HepG2 (cell line): ENCODE data around the gene PDGFB. TPM values are rescaled to one million over a fixed set of nuclear protein-coding genes. Genes with fewer than 3 reads are reported as not detected.

Experiments used
- ATAC-seq: fragments of 200-7000 bp; cut with Tn5 transposase; 3 replicates; pipeline ENCODE4 v1.9.1; 2020; ENCODE audit warnings: mild to moderate bottlenecking, moderate library complexity
- BruUV-seq: library from RNA; stranded (reverse); fragments of 400-500 nt; replicated peaks from 2 replicates; lab custom pipeline; 2021; lab: Mats Ljungman, UMichigan
- CTCF ChIA-PET: fragments of 300-600 bp; formaldehyde crosslinking; extraction: SDS; loops from one replicate; lab custom pipeline; 2021; ENCODE audit warnings: low total read pairs, inconsistent platforms, low intra/inter-chr PET ratio; lab: Yijun Ruan, JAX
- POLR2A ChIA-PET: fragments of 350-600 bp; sonication (Branson Sonifier 250); formaldehyde crosslinking; loops from one replicate; lab custom pipeline; 2020; ENCODE audit warnings: antibody characterized with exemption, inconsistent platforms; lab: Yijun Ruan, JAX
- DNase-seq: peaks from one replicate; pipeline ENCODE4 v3.0.0-alpha.2; 2015; ENCODE audit warnings: low spot score
- FAIRE-seq: peaks from 3 replicates; lab custom pipeline; 2011; peaks lifted over from hg19 to GRCh38; lab: Jason Lieb, UNC
- H2AFZ ChIP-seq: one replicate; pipeline ENCODE4 v1.6.1; 2011; ENCODE audit warnings: low read length, inconsistent platforms
- H3K27ac ChIP-seq: fragments of 300-600 bp; 3 replicates; pipeline ENCODE4 v1.8.0; 2011; ENCODE audit warnings: mixed run types, mild to moderate bottlenecking, mixed read lengths, low read length, inconsistent platforms; ENCODE audit not compliant: insufficient read depth; ENCODE audit errors: extremely low read length
- H3K27me3 ChIP-seq, 2 experiments: fragments of 200-600 bp in 1 of 2; 2 replicates in 1 of 2; 3 replicates in 1 of 2; pipeline versions ENCODE4 v1.6.0 to v1.8.0; 2011; ENCODE audit warnings: low read length in 2 of 2, mild to moderate bottlenecking in 2 of 2, moderate library complexity in 2 of 2, inconsistent platforms in 1 of 2; ENCODE audit not compliant: insufficient read depth in 2 of 2, control insufficient read depth in 1 of 2
- H3K36me3 ChIP-seq, 2 experiments: fragments of 200-600 bp in 1 of 2; replicated peaks in 1 of 2; 2 replicates in 1 of 2; 3 replicates in 1 of 2; pipeline versions ENCODE4 v1.5.1 to v1.8.0; 2011; ENCODE audit warnings: low read length in 2 of 2, inconsistent platforms in 1 of 2; ENCODE audit not compliant: insufficient read depth in 2 of 2, control insufficient read depth in 1 of 2
- H3K4me1 ChIP-seq: 2 replicates; pipeline ENCODE4 v1.5.1; 2012; ENCODE audit warnings: low read length, inconsistent platforms; ENCODE audit not compliant: insufficient read depth
- H3K4me2 ChIP-seq: 2 replicates; pipeline ENCODE4 v1.6.0; 2011; ENCODE audit warnings: low read depth, low read length, inconsistent platforms
- H3K4me3 ChIP-seq, 3 experiments: fragments of 200-600 bp in 1 of 3; sonication (generic), shearing (Covaris generic) in 1 of 3; replicated peaks in 1 of 3; 2 replicates each; pipeline ENCODE4 v1.5.1; 2011 to 2016; ENCODE audit warnings: low read length in 3 of 3, inconsistent platforms in 2 of 3, low read depth in 2 of 3, mild to moderate bottlenecking in 2 of 3, control low read depth in 1 of 3, mixed read lengths in 1 of 3; ENCODE audit not compliant: insufficient read depth in 1 of 3
- H3K79me2 ChIP-seq: one replicate; pipeline ENCODE4 v1.6.1; 2011; ENCODE audit warnings: low read length, inconsistent platforms; ENCODE audit not compliant: insufficient read depth
- H3K9ac ChIP-seq: 2 replicates; pipeline ENCODE4 v1.6.0; 2011; ENCODE audit warnings: mild to moderate bottlenecking, low read depth, low read length, inconsistent platforms; ENCODE audit not compliant: insufficient read depth
- H3K9me3 ChIP-seq: 2 replicates; pipeline ENCODE4 v1.5.1; 2012; ENCODE audit warnings: mild to moderate bottlenecking, low read length
- H4K20me1 ChIP-seq: 2 replicates; pipeline ENCODE4 v1.6.0; 2011; ENCODE audit warnings: inconsistent platforms, mild to moderate bottlenecking, low read length, moderate library complexity; ENCODE audit not compliant: insufficient read depth
- DZIP1 ChIP-seq: sonication (generic); formaldehyde crosslinking; IDR thresholded peaks from 2 replicates; pipeline ENCODE4 v1.5.0; 2020; ENCODE audit warnings: mild to moderate bottlenecking, missing genetic modification reagents
- ELF1 ChIP-seq: sonication (generic); formaldehyde crosslinking; IDR thresholded peaks from 2 replicates; pipeline ENCODE4 v1.4.0; 2020; ENCODE audit warnings: missing genetic modification reagents
- KMT2A ChIP-seq: sonication (generic); formaldehyde crosslinking; IDR thresholded peaks from 2 replicates; pipeline ENCODE4 v1.4.0; 2020; ENCODE audit warnings: missing genetic modification reagents
- NFE2 ChIP-seq: sonication (generic); formaldehyde crosslinking; IDR thresholded peaks from 2 replicates; pipeline ENCODE4 v1.4.0; 2020; ENCODE audit warnings: missing genetic modification reagents
- PAXIP1 ChIP-seq: sonication (generic); formaldehyde crosslinking; conservative IDR thresholded peaks from 2 replicates; pipeline ENCODE4 v1.4.0; 2020; ENCODE audit warnings: mild to moderate bottlenecking, missing genetic modification reagents, moderate library complexity
- SP1 ChIP-seq, 2 experiments: fragments of 450-650 bp in 1 of 2; sonication (generic) in 1 of 2; formaldehyde crosslinking in 1 of 2; IDR thresholded peaks; 2 replicates each; pipeline versions ENCODE4 v1.4.0 to v1.6.1; 2016 to 2020; ENCODE audit warnings: missing genetic modification reagents in 1 of 2
- THAP7 ChIP-seq: sonication (generic); formaldehyde crosslinking; IDR thresholded peaks from 2 replicates; pipeline ENCODE4 v1.8.1; 2023; ENCODE audit warnings: mild to moderate bottlenecking, missing genetic modification reagents
- ZFP37 ChIP-seq: sonication (generic); formaldehyde crosslinking; IDR thresholded peaks from 2 replicates; pipeline ENCODE4 v1.4.0; 2020; ENCODE audit warnings: missing genetic modification reagents, borderline replicate concordance
- ZNF276 ChIP-seq: sonication (generic); formaldehyde crosslinking; IDR thresholded peaks from 2 replicates; pipeline ENCODE4 v1.4.0; 2020; ENCODE audit warnings: mild to moderate bottlenecking, low read depth, missing genetic modification reagents
- ZXDC ChIP-seq: sonication (generic); formaldehyde crosslinking; IDR thresholded peaks from 2 replicates; pipeline ENCODE4 v1.5.0; 2020; ENCODE audit warnings: mild to moderate bottlenecking, missing genetic modification reagents
- WGBS: methylation state at CpG from one replicate; pipeline ENCODE4 v1.1.6; 2017; ENCODE audit warnings: low lambda C conversion rate; 5-methylcytosine and 5-hydroxymethylcytosine counted together
- in situ Hi-C: cut with HindIII; loops from 2 replicates; pipeline ENCODE4 v1.10.0; 2017; ENCODE audit warnings: low pct_unique_long_range_greater_than_20kb; ENCODE audit not compliant: extremely low pct_ligation_motif_present
- intact Hi-C: fragments of 100-400 bp; cut with micrococcal nuclease; formaldehyde crosslinking; loops from one replicate; pipeline ENCODE4 v1.10.0; 2022; ENCODE audit not compliant: unreplicated experiment
- polyA plus RNA-seq, 8 experiments: library from polyadenylated mRNA; depleted of rRNA in 3 of 8; stranded (reverse) in 7 of 8; unstranded in 1 of 8; fragments of >200 nt; fragmentation: Illumina TruSeq in 4 of 8; extraction: Trizol in 4 of 8; gene quantifications; 2 replicates each; pipeline versions ENCODE4 v1.2.1 to v1.2.3, GENCODE V29; 2011 to 2016; ENCODE audit warnings: low read depth in 4 of 8, missing spikeins in 1 of 8, mixed read lengths in 1 of 8; ENCODE audit not compliant: insufficient read depth in 1 of 8
- total RNA-seq, 5 experiments: library from RNA; depleted of rRNA; stranded (reverse); fragments of >200 nt; fragmentation: Illumina TruSeq; extraction: Trizol; gene quantifications; 2 replicates each; pipeline ENCODE4 v1.2.3, GENCODE V29; 2016; ENCODE audit warnings: low read depth in 1 of 5

PDGFB gene
- total and polyA plus RNA-seq, 2 of the 13 experiments (the other 11 are each of a cell fraction or from before 2014, with no cell fraction given) = 1.4 to 10.1 TPM

- 44% methylated on average over 6 of the region's 6 CpGs for WGBS
- POLR2A ChIA-PET = interaction anchor here (1.1 to 1.9 kb wide), 3 partner anchors 15 to 105 kb away, joined by 3 to 8 read pairs (median 7); partner anchors contain the start of gene RPL3
- no peak for FAIRE-seq
- H3K4me3 ChIP-seq = no peak overlapping the region
- CTCF ChIA-PET = interaction anchor here (0.9 kb wide), 1 partner anchor 44 kb away, joined by 6 read pairs; no protein-coding TSS in a partner anchor
- H3K79me2 ChIP-seq = no peaks in the 10 kb centered on the region
- in situ Hi-C loops = no loop called here
- no peaks in the 10 kb centered on the region for H3K27me3 ChIP-seq
- no peaks in the 10 kb centered on the region for H3K36me3 ChIP-seq
- peaks cover 26% of the 10 kb centered on the region for H3K4me1 ChIP-seq
- no TSS peak for BruUV-seq
- no peak for DNase-seq
- H3K9me3 ChIP-seq = no peaks in the 10 kb centered on the region
- no peak overlapping the region for H2AFZ ChIP-seq
- intact Hi-C loops = no loop called here
- no peak overlapping the region for H3K9ac ChIP-seq
- no peak for ATAC-seq
- no peak overlapping the region for H3K4me2 ChIP-seq
- H4K20me1 ChIP-seq = no peaks in the 10 kb centered on the region
- no peak overlapping the region for H3K27ac ChIP-seq
- TF ChIP-seq ZFP37 (CRISPR knock-in tag) = no peak
- TF ChIP-seq SP1 (IDR thresholded peaks at IDR 0.05) = no peak
- TF ChIP-seq SP1 (CRISPR knock-in tag; IDR thresholded peaks at IDR 0.05) = no peak
- TF ChIP-seq KMT2A (CRISPR knock-in tag) = no peak
- TF ChIP-seq DZIP1 (CRISPR knock-in tag) = no peak
- TF ChIP-seq PAXIP1 (CRISPR knock-in tag) = no peak
- TF ChIP-seq THAP7 (CRISPR knock-in tag) = no peak
- no peak for TF ChIP-seq NFE2 (CRISPR knock-in tag)
- TF ChIP-seq ZNF276 (CRISPR knock-in tag) = no peak
- no peak for TF ChIP-seq ELF1 (CRISPR knock-in tag)
- no peak for TF ChIP-seq ZXDC (CRISPR knock-in tag)
Measured at GRCh38 chr22:39215070-39215396, 29.7 kb downstream of the PDGFB start.
